H9 (cell line): ENCODE measurements around the gene CLDN8. TPM values are rescaled to one million over a fixed set of nuclear protein-coding genes. Genes with fewer than 3 reads are reported as not detected.

Experiments used
- DNase-seq: peaks from one replicate; pipeline ENCODE4 v3.0.0-alpha.2; 2017
- H2AFZ ChIP-seq: one replicate; pipeline ENCODE4 v1.6.1; 2013; ENCODE audit warnings: mild to moderate bottlenecking, low read length, control low read depth, moderate library complexity
- H2AK5ac ChIP-seq: 2 replicates; pipeline ENCODE4 v1.6.1; 2013; ENCODE audit warnings: low read length, control low read depth, mixed read lengths; ENCODE audit not compliant: insufficient read length
- H2BK120ac ChIP-seq: one replicate; pipeline ENCODE4 v1.6.1; 2013; ENCODE audit warnings: low read depth, mild to moderate bottlenecking, low read length, control low read depth, inconsistent platforms; ENCODE audit not compliant: poor library complexity, severe bottlenecking
- H2BK12ac ChIP-seq: 2 replicates; pipeline ENCODE4 v1.6.1; 2013; ENCODE audit warnings: low read length, control low read depth, mixed read lengths, low read depth; ENCODE audit not compliant: insufficient read length
- H2BK15ac ChIP-seq: 2 replicates; pipeline ENCODE4 v1.6.1; 2013; ENCODE audit warnings: low read depth, low read length, control low read depth
- H2BK20ac ChIP-seq: one replicate; pipeline ENCODE4 v1.6.1; 2013; ENCODE audit warnings: low read depth, mild to moderate bottlenecking, low read length, control low read depth, inconsistent platforms; ENCODE audit not compliant: poor library complexity, severe bottlenecking
- H2BK5ac ChIP-seq: 2 replicates; pipeline ENCODE4 v1.6.1; 2013; ENCODE audit warnings: low read length, control low read depth, mixed read lengths; ENCODE audit not compliant: insufficient read length
- H3K14ac ChIP-seq: 2 replicates; pipeline ENCODE4 v1.6.1; 2013; ENCODE audit warnings: low read length, control low read depth; ENCODE audit not compliant: insufficient read depth
- H3K18ac ChIP-seq: 2 replicates; pipeline ENCODE4 v1.6.1; 2013; ENCODE audit warnings: low read depth, mild to moderate bottlenecking, mixed read lengths, low read length, control low read depth; ENCODE audit not compliant: insufficient read length
- H3K23ac ChIP-seq: 2 replicates; pipeline ENCODE4 v1.6.1; 2013; ENCODE audit warnings: low read length, control low read depth, mixed read lengths, low read depth; ENCODE audit not compliant: insufficient read length
- H3K23me2 ChIP-seq: 2 replicates; pipeline ENCODE4 v1.6.1; 2013; ENCODE audit warnings: low read depth, mild to moderate bottlenecking, mixed read lengths, low read length, control low read depth; ENCODE audit not compliant: insufficient read length, poor library complexity, severe bottlenecking
- H3K27ac ChIP-seq: 2 replicates; pipeline ENCODE4 v1.5.1; 2013; ENCODE audit warnings: low read length, control low read depth, mixed read lengths, low read depth; ENCODE audit not compliant: insufficient read length
- H3K27me3 ChIP-seq: 2 replicates; pipeline ENCODE4 v1.6.1; 2013; ENCODE audit warnings: low read length, control low read depth, inconsistent platforms; ENCODE audit not compliant: insufficient read depth
- H3K4ac ChIP-seq: 2 replicates; pipeline ENCODE4 v1.6.1; 2013; ENCODE audit warnings: low read depth, mild to moderate bottlenecking, control low read depth, inconsistent platforms, low read length, moderate library complexity
- H3K4me1 ChIP-seq: 2 replicates; pipeline ENCODE4 v1.6.1; 2013; ENCODE audit warnings: low read length, control low read depth, inconsistent platforms; ENCODE audit not compliant: insufficient read depth
- H3K4me2 ChIP-seq: 2 replicates; pipeline ENCODE4 v1.6.1; 2013; ENCODE audit warnings: low read length, control low read depth, mixed read lengths; ENCODE audit not compliant: insufficient read length, insufficient read depth
- H3K56ac ChIP-seq: 2 replicates; pipeline ENCODE4 v1.6.1; 2013; ENCODE audit warnings: low read depth, mild to moderate bottlenecking, mixed read lengths, low read length, control low read depth; ENCODE audit not compliant: insufficient read length
- H3K79me1 ChIP-seq: 2 replicates; pipeline ENCODE4 v1.6.1; 2013; ENCODE audit warnings: low read depth, mild to moderate bottlenecking, moderate library complexity, low read length, control low read depth, inconsistent platforms; ENCODE audit not compliant: insufficient read depth, poor library complexity, severe bottlenecking
- H3K79me2 ChIP-seq: 2 replicates; pipeline ENCODE4 v1.6.1; 2013; ENCODE audit warnings: low read length, control low read depth, inconsistent platforms; ENCODE audit not compliant: insufficient read depth
- H3K9ac ChIP-seq: 2 replicates; pipeline ENCODE4 v1.6.1; 2013; ENCODE audit warnings: low read length, control low read depth, mixed read lengths; ENCODE audit not compliant: insufficient read length; ENCODE audit errors: extremely low read depth
- H3K9me3 ChIP-seq: one replicate; pipeline ENCODE4 v1.6.1; 2013; ENCODE audit warnings: low read depth, low read length, inconsistent platforms; ENCODE audit not compliant: control insufficient read depth
- H3T11ph ChIP-seq: one replicate; pipeline ENCODE4 v1.6.1; 2013; ENCODE audit warnings: mild to moderate bottlenecking, low read length, control low read depth, inconsistent platforms
- H4K20me1 ChIP-seq: one replicate; pipeline ENCODE4 v1.6.1; 2013; ENCODE audit not compliant: control insufficient read depth, insufficient read length, insufficient read depth
- H4K5ac ChIP-seq: 2 replicates; pipeline ENCODE4 v1.6.1; 2013; ENCODE audit warnings: low read depth, mild to moderate bottlenecking, mixed read lengths, low read length, control low read depth; ENCODE audit not compliant: insufficient read length
- H4K8ac ChIP-seq: replicated peaks from 2 replicates; pipeline ENCODE4 v1.6.1; 2013; ENCODE audit warnings: low read length, control low read depth, mixed read lengths, low read depth; ENCODE audit not compliant: insufficient read length
- H4K91ac ChIP-seq: 2 replicates; pipeline ENCODE4 v1.6.1; 2013; ENCODE audit warnings: low read depth, mild to moderate bottlenecking, moderate library complexity, mixed read lengths, low read length, control low read depth; ENCODE audit not compliant: insufficient read length
- H3K27ac Mint-ChIP-seq, 3 experiments: 2 replicates in 2 of 3; 3 replicates in 1 of 3; pipeline ENCODE4 v1.8.0; 2020 to 2021; ENCODE audit warnings: mixed read lengths in 3 of 3, mild to moderate bottlenecking in 1 of 3, moderate library complexity in 1 of 3
- H3K27me3 Mint-ChIP-seq: 2 replicates; pipeline ENCODE4 v1.8.0; 2021; ENCODE audit warnings: low read depth, mild to moderate bottlenecking, moderate library complexity, mixed read lengths
- H3K36me3 Mint-ChIP-seq, 3 experiments: 2 replicates in 2 of 3; 3 replicates in 1 of 3; pipeline ENCODE4 v1.8.0; 2020 to 2021; ENCODE audit warnings: low read depth in 3 of 3, mixed read lengths in 3 of 3; ENCODE audit not compliant: insufficient read depth in 1 of 3
- H3K4me1 Mint-ChIP-seq, 2 experiments: 2 replicates each; pipeline ENCODE4 v1.8.0; 2020; ENCODE audit warnings: mixed read lengths in 2 of 2
- H3K4me3 Mint-ChIP-seq, 2 experiments: 2 replicates in 1 of 2; 3 replicates in 1 of 2; pipeline ENCODE4 v1.8.0; 2020 to 2021; ENCODE audit warnings: mild to moderate bottlenecking in 2 of 2, mixed read lengths in 2 of 2, moderate library complexity in 1 of 2
- H3K9me3 Mint-ChIP-seq, 2 experiments: 2 replicates in 1 of 2; 3 replicates in 1 of 2; pipeline ENCODE4 v1.8.0; 2020; ENCODE audit warnings: mild to moderate bottlenecking in 2 of 2, mixed read lengths in 2 of 2, moderate library complexity in 1 of 2
- WGBS: extraction: QIAGEN DNeasy Blood & Tissue Kit; methylation state at CpG from one replicate; pipeline ENCODE4 v1.1.7; 2013; ENCODE audit warnings: missing lambda C conversion rate, low lambda C conversion rate, mixed read lengths; ENCODE audit not compliant: insufficient read length; ENCODE audit errors: extremely low coverage; 5-methylcytosine and 5-hydroxymethylcytosine counted together
- total RNA-seq: library from RNA; stranded (reverse); gene quantifications from 2 replicates; pipeline ENCODE4 v1.2.1, GENCODE V29; 2021
- TF ChIP-seq, protein P1 (sequence below): fragments of 200-600 bp; sonication (generic); conservative IDR thresholded peaks from 3 replicates; pipeline ENCODE4 v1.8.0; 2021; ENCODE audit warnings: antibody characterized with exemption, mild to moderate bottlenecking

Gene CLDN8
- total RNA-seq, 1 experiment from 2014 or later, result not detected

DNA sequence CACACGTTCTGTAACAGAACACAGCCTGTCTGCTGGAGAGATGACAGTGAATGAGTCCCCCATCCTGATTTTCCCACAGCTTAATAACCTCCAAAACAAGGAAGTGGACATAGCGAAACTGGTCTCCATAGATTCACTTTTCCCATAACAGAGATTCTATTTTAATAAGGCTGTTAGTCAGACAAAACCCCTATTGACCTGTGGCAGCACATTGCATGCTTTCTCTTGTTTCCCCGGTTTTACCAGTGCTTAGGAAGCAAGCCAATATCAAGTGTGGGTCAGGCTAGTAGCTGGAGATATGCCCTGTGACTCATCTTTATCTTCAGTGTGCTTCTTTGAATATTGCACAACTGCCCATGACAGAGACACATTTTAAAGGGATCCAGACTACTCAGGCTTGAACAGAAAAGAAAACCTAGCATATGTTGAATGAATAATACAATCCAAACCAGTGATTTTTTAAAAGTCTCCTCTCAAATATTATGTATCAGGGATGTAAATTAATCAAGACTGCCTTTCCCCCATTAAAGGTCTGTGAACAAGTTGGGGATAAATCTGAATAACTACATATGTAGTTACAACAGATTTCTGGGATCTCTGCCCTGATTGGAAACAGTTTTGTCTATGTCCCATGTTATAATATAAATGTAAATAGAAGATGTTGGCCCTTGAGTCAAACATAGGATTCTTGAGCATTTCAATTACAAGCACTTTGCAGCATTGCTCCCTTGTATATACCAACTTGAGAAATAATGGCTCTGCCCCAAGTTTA lies 11.9 kb upstream of the CLDN8 start:
- no peak overlapping the region for H3T11ph ChIP-seq
- no peaks in the 10 kb centered on the region for H3K23me2 ChIP-seq
- Mint-ChIP-seq H3K27me3 (no peaks in the 10 kb centered on the region), H3K36me3 (peaks cover 0 to 3% (median 0%) of the 10 kb centered on the region in 3 experiments; a peak in 1 of 7 replicates), H3K27ac (no peak overlapping the region), H3K4me3 (no peak overlapping the region), H3K4me1 (no peaks in the 10 kb centered on the region), H3K9me3 (peaks cover 2 to 7% of the 10 kb centered on the region in 2 experiments; a peak in 1 of 5 replicates)
- no peaks in the 10 kb centered on the region for H3K4me1 ChIP-seq
- WGBS, result no CpG with 5 or more reads among the region's 3 CpGs
- no peak overlapping the region for H3K4ac ChIP-seq
- H2BK120ac ChIP-seq, result no peak overlapping the region
- H3K79me2 ChIP-seq, result no peaks in the 10 kb centered on the region
- H2BK5ac ChIP-seq, result no peak overlapping the region
- no peak overlapping the region for H3K4me2 ChIP-seq
- no peak overlapping the region for H4K8ac ChIP-seq
- H2BK15ac ChIP-seq, result no peak overlapping the region
- H2BK12ac ChIP-seq, result no peak overlapping the region
- no peak overlapping the region for H3K18ac ChIP-seq
- no peak overlapping the region for H3K14ac ChIP-seq
- no peak overlapping the region for H3K9ac ChIP-seq
- no peak overlapping the region for H3K23ac ChIP-seq
- no peak overlapping the region for H4K5ac ChIP-seq
- no peaks in the 10 kb centered on the region for H3K27me3 ChIP-seq
- no peaks in the 10 kb centered on the region for H4K20me1 ChIP-seq
- H3K27ac ChIP-seq, result no peak overlapping the region
- no peaks in the 10 kb centered on the region for H3K9me3 ChIP-seq
- H3K56ac ChIP-seq, result no peak overlapping the region
- TF ChIP-seq, protein P1, sequence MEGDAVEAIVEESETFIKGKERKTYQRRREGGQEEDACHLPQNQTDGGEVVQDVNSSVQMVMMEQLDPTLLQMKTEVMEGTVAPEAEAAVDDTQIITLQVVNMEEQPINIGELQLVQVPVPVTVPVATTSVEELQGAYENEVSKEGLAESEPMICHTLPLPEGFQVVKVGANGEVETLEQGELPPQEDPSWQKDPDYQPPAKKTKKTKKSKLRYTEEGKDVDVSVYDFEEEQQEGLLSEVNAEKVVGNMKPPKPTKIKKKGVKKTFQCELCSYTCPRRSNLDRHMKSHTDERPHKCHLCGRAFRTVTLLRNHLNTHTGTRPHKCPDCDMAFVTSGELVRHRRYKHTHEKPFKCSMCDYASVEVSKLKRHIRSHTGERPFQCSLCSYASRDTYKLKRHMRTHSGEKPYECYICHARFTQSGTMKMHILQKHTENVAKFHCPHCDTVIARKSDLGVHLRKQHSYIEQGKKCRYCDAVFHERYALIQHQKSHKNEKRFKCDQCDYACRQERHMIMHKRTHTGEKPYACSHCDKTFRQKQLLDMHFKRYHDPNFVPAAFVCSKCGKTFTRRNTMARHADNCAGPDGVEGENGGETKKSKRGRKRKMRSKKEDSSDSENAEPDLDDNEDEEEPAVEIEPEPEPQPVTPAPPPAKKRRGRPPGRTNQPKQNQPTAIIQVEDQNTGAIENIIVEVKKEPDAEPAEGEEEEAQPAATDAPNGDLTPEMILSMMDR, result no peak
- no peaks in the 10 kb centered on the region for H3K79me1 ChIP-seq
- H2AFZ ChIP-seq, result no peak overlapping the region
- no peak for DNase-seq
- H2BK20ac ChIP-seq, result no peak overlapping the region
- H2AK5ac ChIP-seq, result no peak overlapping the region
- no peak overlapping the region for H4K91ac ChIP-seq
